Activated T-cell treated with anti-CD3 and anti-CD28 coated beads for 1 hour (primary cell): Measurements from ENCODE around the gene UBE2E2.
"Not testable (repeated sequence)": the region's sequence is repeated elsewhere in the genome, so short reads cannot be mapped to it uniquely, and the experiment has no call there.

Experiments used
- DNase-seq: peaks from one replicate; pipeline ENCODE4 v3.0.0-alpha.2; 2020; ENCODE audit warnings: low read depth

Gene UBE2E2

GRCh38 chr3:23202921-23203707 lies at the start of gene UBE2E2:
UBE2E2 (plus strand) TSS chr3:23203327.
- peak; percentile 42 for DNase-seq

GRCh38 chr3:23153436-23153835 lies 49.7 kb upstream of the UBE2E2 start:
- no peak for DNase-seq

- DNase-seq: no peak
Observed at GRCh38 chr3:23157331-23157730, 45.8 kb upstream of the UBE2E2 start.

GRCh38 chr3:23159929-23160328 lies 43.2 kb upstream of the UBE2E2 start:
- no peak for DNase-seq

- DNase-seq: no peak
Observed at GRCh38 chr3:23161308-23161707, 41.8 kb upstream of the UBE2E2 start.

- no peak for DNase-seq
Observed at GRCh38 chr3:23161896-23162570, 41.1 kb upstream of the UBE2E2 start.

- DNase-seq: no peak
Observed at GRCh38 chr3:23162934-23163333, 40.2 kb upstream of the UBE2E2 start.

- DNase-seq: no peak
Observed at GRCh38 chr3:23164746-23165145, 38.4 kb upstream of the UBE2E2 start.

GRCh38 chr3:23165571-23165970 lies 37.6 kb upstream of the UBE2E2 start:
- no peak for DNase-seq

GRCh38 chr3:23166276-23166675 lies 36.9 kb upstream of the UBE2E2 start:
- no peak for DNase-seq

GRCh38 chr3:23166845-23167244 lies 36.3 kb upstream of the UBE2E2 start:
- DNase-seq: no peak

- DNase-seq: no peak
Observed at GRCh38 chr3:23169551-23169950, 33.6 kb upstream of the UBE2E2 start.

GRCh38 chr3:23170291-23170690 lies 32.8 kb upstream of the UBE2E2 start:
- no peak for DNase-seq

GRCh38 chr3:23172059-23172458 lies 31.1 kb upstream of the UBE2E2 start:
- DNase-seq: no peak

GRCh38 chr3:23174426-23175039 lies 28.6 kb upstream of the UBE2E2 start:
- DNase-seq: no peak

GRCh38 chr3:23175341-23176083 lies 27.6 kb upstream of the UBE2E2 start:
- DNase-seq: no peak

- not testable (repeated sequence) for DNase-seq
Observed at GRCh38 chr3:23176839-23177238, 26.3 kb upstream of the UBE2E2 start.

GRCh38 chr3:23182996-23183513 lies 20.1 kb upstream of the UBE2E2 start:
- no peak for DNase-seq

GRCh38 chr3:23183731-23184130 lies 19.4 kb upstream of the UBE2E2 start:
- no peak for DNase-seq

GRCh38 chr3:23185861-23186260 lies 17.3 kb upstream of the UBE2E2 start:
- no peak for DNase-seq

GRCh38 chr3:23189187-23189586 lies 13.9 kb upstream of the UBE2E2 start:
- no peak for DNase-seq

GRCh38 chr3:23192816-23193215 lies 10.3 kb upstream of the UBE2E2 start:
- DNase-seq: no peak
